ENCODE data around the gene NRIP1. TPM values are rescaled to one million over a fixed set of nuclear protein-coding genes. Genes with fewer than 3 reads are reported as not detected.
A peak's percentile ranks its signal among the peaks of the same experiment; 100 is the strongest.

Gene NRIP1, protein sequence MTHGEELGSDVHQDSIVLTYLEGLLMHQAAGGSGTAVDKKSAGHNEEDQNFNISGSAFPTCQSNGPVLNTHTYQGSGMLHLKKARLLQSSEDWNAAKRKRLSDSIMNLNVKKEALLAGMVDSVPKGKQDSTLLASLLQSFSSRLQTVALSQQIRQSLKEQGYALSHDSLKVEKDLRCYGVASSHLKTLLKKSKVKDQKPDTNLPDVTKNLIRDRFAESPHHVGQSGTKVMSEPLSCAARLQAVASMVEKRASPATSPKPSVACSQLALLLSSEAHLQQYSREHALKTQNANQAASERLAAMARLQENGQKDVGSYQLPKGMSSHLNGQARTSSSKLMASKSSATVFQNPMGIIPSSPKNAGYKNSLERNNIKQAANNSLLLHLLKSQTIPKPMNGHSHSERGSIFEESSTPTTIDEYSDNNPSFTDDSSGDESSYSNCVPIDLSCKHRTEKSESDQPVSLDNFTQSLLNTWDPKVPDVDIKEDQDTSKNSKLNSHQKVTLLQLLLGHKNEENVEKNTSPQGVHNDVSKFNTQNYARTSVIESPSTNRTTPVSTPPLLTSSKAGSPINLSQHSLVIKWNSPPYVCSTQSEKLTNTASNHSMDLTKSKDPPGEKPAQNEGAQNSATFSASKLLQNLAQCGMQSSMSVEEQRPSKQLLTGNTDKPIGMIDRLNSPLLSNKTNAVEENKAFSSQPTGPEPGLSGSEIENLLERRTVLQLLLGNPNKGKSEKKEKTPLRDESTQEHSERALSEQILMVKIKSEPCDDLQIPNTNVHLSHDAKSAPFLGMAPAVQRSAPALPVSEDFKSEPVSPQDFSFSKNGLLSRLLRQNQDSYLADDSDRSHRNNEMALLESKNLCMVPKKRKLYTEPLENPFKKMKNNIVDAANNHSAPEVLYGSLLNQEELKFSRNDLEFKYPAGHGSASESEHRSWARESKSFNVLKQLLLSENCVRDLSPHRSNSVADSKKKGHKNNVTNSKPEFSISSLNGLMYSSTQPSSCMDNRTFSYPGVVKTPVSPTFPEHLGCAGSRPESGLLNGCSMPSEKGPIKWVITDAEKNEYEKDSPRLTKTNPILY (N-terminal part only)
- total RNA-seq (10 to 100 TPM; 27.4 to 75.8 (median 51.7) TPM), polyA plus RNA-seq (10 to 100 TPM in 1 of 3 donors, 1 to 10 TPM in 2; 8.0 to 31.4 (median 8.6) TPM)
- long read RNA-seq, donor 1, result 0 reads
- long read RNA-seq, donor 2, full-length matches to known transcripts, result 2 of 2 reads
- long read RNA-seq, donor 2, partial matches to known transcripts, result 0 of 2 reads
- long read RNA-seq, donor 2, other reads (novel, unspliced or antisense), result 0 of 2 reads
- long read RNA-seq, donor 3, full-length matches to known transcripts, result 6 of 6 reads
- long read RNA-seq, donor 3, partial matches to known transcripts, result 0 of 6 reads
- long read RNA-seq, donor 3, other reads (novel, unspliced or antisense), result 0 of 6 reads
- long read RNA-seq, donor 4, full-length matches to known transcripts, result 4 of 10 reads
- long read RNA-seq, donor 4, partial matches to known transcripts, result 0 of 10 reads
- long read RNA-seq, donor 4, other reads (novel, unspliced or antisense), result 6 of 10 reads
- long read RNA-seq, donor 5, partial matches to known transcripts, result 0 of 5 reads
- long read RNA-seq, donor 5, other reads (novel, unspliced or antisense), result 5 of 5 reads
- long read RNA-seq, donor 6, partial matches to known transcripts, result 0 of 4 reads
- long read RNA-seq, donor 6, other reads (novel, unspliced or antisense), result 4 of 4 reads
- long read RNA-seq, donor 7, full-length matches to known transcripts, result 1 of 1 reads
- long read RNA-seq, donor 7, partial matches to known transcripts, result 0 of 1 reads
- long read RNA-seq, donor 7, other reads (novel, unspliced or antisense), result 0 of 1 reads
- long read RNA-seq, donor 8, full-length matches to known transcripts, result 3 of 3 reads
- long read RNA-seq, donor 8, partial matches to known transcripts, result 0 of 3 reads
- long read RNA-seq, donor 8, other reads (novel, unspliced or antisense), result 0 of 3 reads
- long read RNA-seq, donor 9, full-length matches to known transcripts, result 5 of 5 reads
- long read RNA-seq, donor 9, partial matches to known transcripts, result 0 of 5 reads
- long read RNA-seq, donor 9, other reads (novel, unspliced or antisense), result 0 of 5 reads
- long read RNA-seq, donor 10, full-length matches to known transcripts, result 1 of 1 reads
- long read RNA-seq, donor 10, partial matches to known transcripts, result 0 of 1 reads
- long read RNA-seq, donor 10, other reads (novel, unspliced or antisense), result 0 of 1 reads

DNA sequence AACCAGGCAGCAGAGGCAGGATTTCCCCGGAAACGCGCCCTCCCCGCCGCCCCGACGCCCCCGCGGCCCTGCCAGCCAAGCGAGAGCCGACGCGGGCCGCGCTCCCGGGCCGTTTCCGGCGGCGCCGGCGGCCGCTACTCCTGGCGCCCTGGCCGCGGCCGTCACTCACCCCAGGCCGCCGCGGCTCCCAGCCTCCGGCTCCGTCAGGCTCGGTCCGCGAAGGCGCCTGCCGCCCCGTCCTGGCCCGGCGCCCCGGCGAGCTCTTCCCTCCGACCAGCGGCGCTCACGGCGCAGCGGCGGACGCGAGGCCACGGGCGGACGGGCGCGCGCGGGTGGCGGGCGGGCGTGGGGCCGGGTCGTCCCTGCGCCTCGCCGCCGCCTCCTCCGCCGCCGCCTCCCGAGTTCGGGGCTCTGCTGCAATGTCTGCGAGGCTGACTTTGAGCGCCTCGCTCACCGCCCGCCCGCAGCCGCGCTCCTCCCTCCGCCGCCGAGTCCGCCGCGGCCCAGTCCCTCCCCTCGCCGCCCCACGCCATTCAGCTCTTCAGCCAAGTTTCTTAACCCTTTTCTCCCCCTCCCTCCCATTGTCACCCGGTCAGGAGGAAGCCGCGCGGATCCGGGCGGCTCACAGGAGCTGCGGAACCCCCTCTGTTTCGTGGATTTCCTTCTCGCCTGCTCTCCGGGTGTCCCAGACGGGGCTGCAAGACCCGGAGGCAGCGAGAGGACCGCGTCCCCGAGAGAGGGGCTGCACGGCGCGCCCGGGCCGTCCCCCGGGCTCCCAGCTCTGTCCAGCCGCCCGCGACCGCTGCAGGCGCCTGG is at the start of gene NRIP1:
Gene NRIP1, minus strand, starts transcription at position 425 of the 816 bp plus-strand sequence. CDS start 96,808 bp downstream, outside the sequence.
- Histone ChIP-seq H3K27me3 (no peaks in the 10 kb centered on the region), H3K9me3 (replicated peaks in 1 of 3) (no peaks in the 10 kb centered on the region), H3K4me1 (replicated peaks in 1 of 2) (peaks cover 21 to 41% of the 10 kb centered on the region in 2 donors), H3K4me3 (peak within 1 kb of the TSS; percentile 50 to 96 (median 91)), H3K27ac (peak within 1 kb of the TSS; percentile 92 to 99 (median 96)), H3K36me3 (replicated peaks in 1 of 2) (no peaks in the 10 kb centered on the region)
- TF ChIP-seq POLR2A (IDR thresholded peaks at IDR 0.05), result peak; percentile 90 to 95
- TF ChIP-seq, protein P1, sequence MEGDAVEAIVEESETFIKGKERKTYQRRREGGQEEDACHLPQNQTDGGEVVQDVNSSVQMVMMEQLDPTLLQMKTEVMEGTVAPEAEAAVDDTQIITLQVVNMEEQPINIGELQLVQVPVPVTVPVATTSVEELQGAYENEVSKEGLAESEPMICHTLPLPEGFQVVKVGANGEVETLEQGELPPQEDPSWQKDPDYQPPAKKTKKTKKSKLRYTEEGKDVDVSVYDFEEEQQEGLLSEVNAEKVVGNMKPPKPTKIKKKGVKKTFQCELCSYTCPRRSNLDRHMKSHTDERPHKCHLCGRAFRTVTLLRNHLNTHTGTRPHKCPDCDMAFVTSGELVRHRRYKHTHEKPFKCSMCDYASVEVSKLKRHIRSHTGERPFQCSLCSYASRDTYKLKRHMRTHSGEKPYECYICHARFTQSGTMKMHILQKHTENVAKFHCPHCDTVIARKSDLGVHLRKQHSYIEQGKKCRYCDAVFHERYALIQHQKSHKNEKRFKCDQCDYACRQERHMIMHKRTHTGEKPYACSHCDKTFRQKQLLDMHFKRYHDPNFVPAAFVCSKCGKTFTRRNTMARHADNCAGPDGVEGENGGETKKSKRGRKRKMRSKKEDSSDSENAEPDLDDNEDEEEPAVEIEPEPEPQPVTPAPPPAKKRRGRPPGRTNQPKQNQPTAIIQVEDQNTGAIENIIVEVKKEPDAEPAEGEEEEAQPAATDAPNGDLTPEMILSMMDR (IDR thresholded peaks at IDR 0.05), result peak in 1 of 6 experiments; percentile 25
- intact Hi-C loops (cut with DNase I), result loop anchor here (5.0 to 10.0 kb wide), 4 partner anchors 62 to 418 kb away; no protein-coding TSS in a partner anchor
- 0% methylated on average over 8 to 116 of the region's 116 CpGs for WGBS, 4 donors
- peak; percentile 92 to 96 (median 94) for DNase-seq

GRCh38 chr21:15112858-15113257 is 48.1 kb upstream of the NRIP1 start:
- Histone ChIP-seq H3K4me3 (no peak overlapping the region), H3K27ac (no peak overlapping the region), H3K9me3 (replicated peaks in 1 of 3) (no peaks in the 10 kb centered on the region), H3K27me3 (no peaks in the 10 kb centered on the region), H3K4me1 (replicated peaks in 1 of 2) (no peaks in the 10 kb centered on the region), H3K36me3 (replicated peaks in 1 of 2) (no peaks in the 10 kb centered on the region)
- DNase-seq, result no peak
- TF ChIP-seq POLR2A (IDR thresholded peaks at IDR 0.05), result no peak
- TF ChIP-seq, protein P1 (IDR thresholded peaks at IDR 0.05), result no peak
- 81 to 89% (median 83%) methylated on average over 4 of the region's 4 CpGs for WGBS, 4 donors
- intact Hi-C loops (cut with DNase I), result no loop called here

GRCh38 chr21:15108801-15109200 is 44.0 kb upstream of the NRIP1 start:
- 81 to 87% (median 85%) methylated on average over 2 of the region's 2 CpGs for WGBS, 4 donors
- intact Hi-C loops (cut with DNase I), result no loop called here
- TF ChIP-seq, protein P1 (IDR thresholded peaks at IDR 0.05), result no peak
- no peak for TF ChIP-seq POLR2A (IDR thresholded peaks at IDR 0.05)

More at GRCh38 chr21:15108801-15109200, 44.0 kb upstream of the NRIP1 start:
- DNase-seq, result no peak
- Histone ChIP-seq H3K36me3 (replicated peaks in 1 of 2) (no peaks in the 10 kb centered on the region), H3K27me3 (no peaks in the 10 kb centered on the region), H3K4me3 (no peak overlapping the region), H3K27ac (no peak overlapping the region), H3K4me1 (replicated peaks in 1 of 2) (no peaks in the 10 kb centered on the region), H3K9me3 (replicated peaks in 1 of 3) (no peaks in the 10 kb centered on the region)
